ENCODE data around the gene RPS5. TPM values are rescaled to one million over a fixed set of nuclear protein-coding genes. Genes with fewer than 3 reads are reported as not detected.

The RPS5 gene
- total and polyA plus RNA-seq, 3 donors from 2014 or later = 437 to 1,004 (median 746) TPM

- peak overlapping the region; percentile 73 to 76 for H3K4me3 ChIP-seq
- H3K27ac ChIP-seq = peak overlapping the region; percentile 91 to 95
- WGBS, 2 donors = 4 to 8% methylated on average over 10 to 36 of the region's 36 CpGs
- no peaks in the 10 kb centered on the region for H3K27me3 ChIP-seq
- H3K36me3 ChIP-seq (ENCODE audit: low read depth, missing control alignments) = no peaks in the 10 kb centered on the region
- TF ChIP-seq POLR2A (IDR thresholded peaks at IDR 0.05) (no peak), CTCF (IDR thresholded peaks at IDR 0.05) (no peak)
- no peaks in the 10 kb centered on the region for H3K9me3 ChIP-seq
- DNase-seq = no peak
- H3K4me1 ChIP-seq = peaks cover 28% of the 10 kb centered on the region
- intact Hi-C loops (cut with DNase I; ENCODE audit: low total_unique reads) = no loop called here
Observed at GRCh38 chr19:58385891-58386575, 1.0 kb upstream of the RPS5 start.

GRCh38 chr19:58387338-58388174 lies 487 bp downstream of the RPS5 start:
- H3K4me1 ChIP-seq = peaks cover 20% of the 10 kb centered on the region
- 5 to 8% methylated on average over 30 to 39 of the region's 39 CpGs for WGBS, 2 donors
- no peaks in the 10 kb centered on the region for H3K27me3 ChIP-seq
- peak overlapping the region; percentile 73 to 76 for H3K4me3 ChIP-seq
- TF ChIP-seq POLR2A (IDR thresholded peaks at IDR 0.05) (no peak), CTCF (IDR thresholded peaks at IDR 0.05) (no peak)
- no peaks in the 10 kb centered on the region for H3K36me3 ChIP-seq (ENCODE audit: low read depth, missing control alignments)
- intact Hi-C loops (cut with DNase I; ENCODE audit: low total_unique reads) = no loop called here
- no peak for DNase-seq
- H3K27ac ChIP-seq = peak overlapping the region; percentile 35 to 91
- H3K9me3 ChIP-seq = no peaks in the 10 kb centered on the region

- Histone ChIP-seq H3K4me3 (peak overlapping the region; percentile 73 to 76), H3K27me3 (no peaks in the 10 kb centered on the region), H3K9me3 (no peaks in the 10 kb centered on the region), H3K4me1 (peaks cover 20% of the 10 kb centered on the region), H3K27ac (no peak overlapping the region), H3K36me3 (ENCODE audit: low read depth, missing control alignments) (no peaks in the 10 kb centered on the region)
- no peak for TF ChIP-seq CTCF (IDR thresholded peaks at IDR 0.05)
- TF ChIP-seq POLR2A (IDR thresholded peaks at IDR 0.05) = no peak
- no peak for DNase-seq
- intact Hi-C loops (cut with DNase I; ENCODE audit: low total_unique reads) = no loop called here
- 66 to 79% methylated on average over 3 of the region's 3 CpGs for WGBS, 2 donors
Observed at GRCh38 chr19:58388175-58388526, 1.1 kb downstream of the RPS5 start.

GRCh38 chr19:58392945-58393724 lies 6.1 kb downstream of the RPS5 start:
- 89 to 91% methylated on average over 16 to 26 of the region's 26 CpGs for WGBS, 2 donors
- TF ChIP-seq POLR2A (IDR thresholded peaks at IDR 0.05) (no peak), CTCF (IDR thresholded peaks at IDR 0.05) (no peak)

More at GRCh38 chr19:58392945-58393724, 6.1 kb downstream of the RPS5 start:
- H3K27ac ChIP-seq = no peak overlapping the region
- H3K27me3 ChIP-seq = no peaks in the 10 kb centered on the region
- no peak overlapping the region for H3K4me3 ChIP-seq
- no peak for DNase-seq
- intact Hi-C loops (cut with DNase I; ENCODE audit: low total_unique reads) = no loop called here
- no peaks in the 10 kb centered on the region for H3K9me3 ChIP-seq
- peaks cover 5% of the 10 kb centered on the region for H3K4me1 ChIP-seq
- no peaks in the 10 kb centered on the region for H3K36me3 ChIP-seq (ENCODE audit: low read depth, missing control alignments)

Data from testis (tissue), 3 donors.